Type B pancreatic cell (in vitro differentiated cells): ENCODE results near the gene MMP24OS. TPM values are rescaled to one million over a fixed set of nuclear protein-coding genes. Genes with fewer than 3 reads are reported as not detected.

Experiments
- DNase-seq: peaks from one replicate; pipeline ENCODE4 v3.0.0; 2021; ENCODE audit warnings: mixed read lengths; ENCODE audit not compliant: unreplicated experiment; ENCODE audit errors: extremely low spot score
- H3K27ac Mint-ChIP-seq: 2 replicates; pipeline ENCODE4 v1.8.0; 2021; ENCODE audit warnings: mild to moderate bottlenecking, mixed read lengths
- H3K27me3 Mint-ChIP-seq: 2 replicates; pipeline ENCODE4 v1.8.0; 2021; ENCODE audit warnings: mixed read lengths
- H3K36me3 Mint-ChIP-seq: 2 replicates; pipeline ENCODE4 v1.8.0; 2021; ENCODE audit warnings: mixed read lengths
- H3K4me1 Mint-ChIP-seq: one replicate; pipeline ENCODE4 v1.8.0; 2021; ENCODE audit warnings: mixed read lengths; ENCODE audit not compliant: unreplicated experiment
- H3K4me3 Mint-ChIP-seq: 2 replicates; pipeline ENCODE4 v1.8.0; 2021; ENCODE audit warnings: mild to moderate bottlenecking, mixed read lengths
- H3K9me3 Mint-ChIP-seq: 2 replicates; pipeline ENCODE4 v1.8.0; 2021; ENCODE audit warnings: mixed read lengths
- long read RNA-seq: library from polyadenylated mRNA; unstranded; transcript quantifications from one replicate; pipeline ENCODE4 v2.0.0, GENCODE V29; 2020
- total RNA-seq: library from RNA; stranded (reverse); gene quantifications from 2 replicates; pipeline ENCODE4 v1.2.1, GENCODE V29; 2021; ENCODE audit warnings: low replicate concordance
- TF ChIP-seq, protein P1 (sequence below): fragments of 200-600 bp; sonication (generic); conservative IDR thresholded peaks from 2 replicates; pipeline ENCODE4 v1.5.0; 2021; ENCODE audit warnings: antibody characterized with exemption, mild to moderate bottlenecking

The MMP24OS gene
- total RNA-seq, result 63.1 and 77.1 TPM in 2 replicates
- long read RNA-seq, partial matches to known transcripts, result 0 of 2 reads
- long read RNA-seq, other reads (novel, unspliced or antisense), result 2 of 2 reads

GRCh38 chr20:35277531-35278395, at the start of gene MMP24OS:
Gene MMP24OS (minus strand): TSS chr20:35278122. CDS start chr20:35277929, 193 bp downstream.
- Mint-ChIP-seq H3K36me3 (peaks cover 25% of the 10 kb centered on the region), H3K27ac (peak within 1 kb of the TSS; percentile 97), H3K9me3 (no peaks in the 10 kb centered on the region), H3K4me3 (peak within 1 kb of the TSS; percentile 94), H3K27me3 (no peaks in the 10 kb centered on the region), H3K4me1 (no peaks in the 10 kb centered on the region)
- DNase-seq, result peak; percentile 86
- TF ChIP-seq, protein P1, sequence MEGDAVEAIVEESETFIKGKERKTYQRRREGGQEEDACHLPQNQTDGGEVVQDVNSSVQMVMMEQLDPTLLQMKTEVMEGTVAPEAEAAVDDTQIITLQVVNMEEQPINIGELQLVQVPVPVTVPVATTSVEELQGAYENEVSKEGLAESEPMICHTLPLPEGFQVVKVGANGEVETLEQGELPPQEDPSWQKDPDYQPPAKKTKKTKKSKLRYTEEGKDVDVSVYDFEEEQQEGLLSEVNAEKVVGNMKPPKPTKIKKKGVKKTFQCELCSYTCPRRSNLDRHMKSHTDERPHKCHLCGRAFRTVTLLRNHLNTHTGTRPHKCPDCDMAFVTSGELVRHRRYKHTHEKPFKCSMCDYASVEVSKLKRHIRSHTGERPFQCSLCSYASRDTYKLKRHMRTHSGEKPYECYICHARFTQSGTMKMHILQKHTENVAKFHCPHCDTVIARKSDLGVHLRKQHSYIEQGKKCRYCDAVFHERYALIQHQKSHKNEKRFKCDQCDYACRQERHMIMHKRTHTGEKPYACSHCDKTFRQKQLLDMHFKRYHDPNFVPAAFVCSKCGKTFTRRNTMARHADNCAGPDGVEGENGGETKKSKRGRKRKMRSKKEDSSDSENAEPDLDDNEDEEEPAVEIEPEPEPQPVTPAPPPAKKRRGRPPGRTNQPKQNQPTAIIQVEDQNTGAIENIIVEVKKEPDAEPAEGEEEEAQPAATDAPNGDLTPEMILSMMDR, result no peak

GRCh38 chr20:35327074-35327976, 49.4 kb upstream of the MMP24OS start:
- H3K27me3 Mint-ChIP-seq, result no peaks in the 10 kb centered on the region
- DNase-seq, result no peak
- TF ChIP-seq, protein P1, result no peak
- no peaks in the 10 kb centered on the region for H3K36me3 Mint-ChIP-seq
- H3K4me3 Mint-ChIP-seq, result no peak overlapping the region
- no peaks in the 10 kb centered on the region for H3K9me3 Mint-ChIP-seq
- peaks cover 26% of the 10 kb centered on the region for H3K4me1 Mint-ChIP-seq
- peak overlapping the region; percentile 58 for H3K27ac Mint-ChIP-seq

DNA sequence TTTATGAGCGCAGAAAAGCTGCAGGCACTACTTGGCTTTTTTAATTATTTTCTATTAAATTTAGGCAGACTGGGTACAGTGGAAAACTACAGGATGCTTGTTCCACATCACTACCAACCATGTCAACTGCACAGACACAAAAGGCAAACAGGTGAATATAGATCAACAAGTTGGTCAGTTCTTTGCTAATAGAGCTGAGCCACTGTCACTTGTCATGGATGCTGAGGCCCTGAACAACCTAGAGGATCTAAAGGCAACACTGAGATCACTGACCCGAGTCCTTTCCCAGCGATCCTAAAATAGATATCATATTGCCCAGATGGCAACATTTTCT, 48.8 kb upstream of the MMP24OS start:
- Mint-ChIP-seq H3K27me3 (no peaks in the 10 kb centered on the region), H3K36me3 (no peaks in the 10 kb centered on the region), H3K27ac (peak overlapping the region; percentile 58), H3K9me3 (no peaks in the 10 kb centered on the region), H3K4me1 (peaks cover 26% of the 10 kb centered on the region), H3K4me3 (no peak overlapping the region)
- no peak for DNase-seq
- TF ChIP-seq, protein P1, result no peak

DNA sequence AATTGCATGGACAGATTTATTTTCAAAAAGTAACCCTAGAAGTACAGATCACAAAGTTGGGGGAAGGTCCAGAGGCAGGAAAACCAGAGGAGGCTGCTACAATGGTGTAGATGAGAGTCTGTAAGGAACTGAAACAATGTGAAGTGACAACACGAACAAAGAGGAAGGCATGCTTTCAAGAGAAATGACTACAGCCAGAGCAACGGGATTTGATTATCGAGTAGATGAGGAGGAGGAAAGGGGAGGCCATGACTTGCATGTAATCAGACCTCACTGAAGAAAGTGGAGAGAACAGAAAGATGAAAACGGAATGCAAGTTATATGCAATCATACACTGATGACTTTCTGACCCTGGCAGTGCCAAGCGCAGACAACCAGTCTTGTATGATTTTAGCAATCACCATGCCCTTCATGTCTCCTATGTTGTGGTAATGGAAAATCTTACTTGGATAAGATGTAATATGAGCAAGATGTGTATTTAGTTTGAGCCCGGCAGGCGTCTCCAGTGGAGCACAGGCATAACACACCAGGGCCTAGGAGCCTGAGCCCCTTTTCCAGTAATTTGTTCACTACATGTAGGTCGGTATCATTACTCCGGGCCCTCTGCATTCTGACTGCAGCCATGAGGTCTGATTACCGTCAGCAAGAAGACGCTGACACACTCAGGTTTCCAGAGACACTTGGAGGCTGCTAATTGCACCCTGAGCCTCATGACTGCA, 48.3 kb upstream of the MMP24OS start:
- H3K4me1 Mint-ChIP-seq, result peaks cover 26% of the 10 kb centered on the region
- H3K4me3 Mint-ChIP-seq, result no peak overlapping the region
- H3K9me3 Mint-ChIP-seq, result no peaks in the 10 kb centered on the region
- no peak for DNase-seq
- TF ChIP-seq, protein P1, result no peak
- H3K27ac Mint-ChIP-seq, result peak overlapping the region; percentile 58
- no peaks in the 10 kb centered on the region for H3K27me3 Mint-ChIP-seq
- no peaks in the 10 kb centered on the region for H3K36me3 Mint-ChIP-seq

DNA sequence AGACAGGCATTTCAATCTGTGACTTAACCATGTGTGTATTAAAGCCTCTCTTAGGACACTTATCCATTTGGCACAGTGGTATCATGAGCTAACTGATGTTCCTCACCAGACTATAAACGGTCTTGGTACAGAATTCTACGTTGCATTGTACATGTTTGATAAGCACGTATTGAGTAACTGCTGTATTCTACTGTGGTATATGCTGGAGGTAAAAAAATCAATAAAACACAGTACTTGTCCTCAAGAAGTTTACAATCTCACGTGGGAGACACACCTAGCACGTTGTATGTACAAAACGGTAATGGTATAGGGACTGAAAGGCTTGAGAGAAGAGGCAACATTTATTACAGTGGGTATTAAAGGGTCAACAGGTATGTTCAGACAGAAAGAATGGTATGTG, 47.5 kb upstream of the MMP24OS start:
- no peak for DNase-seq
- H3K9me3 Mint-ChIP-seq, result no peaks in the 10 kb centered on the region
- H3K36me3 Mint-ChIP-seq, result no peaks in the 10 kb centered on the region
- no peak overlapping the region for H3K4me3 Mint-ChIP-seq
- no peaks in the 10 kb centered on the region for H3K27me3 Mint-ChIP-seq
- TF ChIP-seq, protein P1, result no peak
- H3K27ac Mint-ChIP-seq, result peak overlapping the region; percentile 58
- H3K4me1 Mint-ChIP-seq, result peaks cover 32% of the 10 kb centered on the region
